HG03280 (cell line): Measurements from ENCODE around the gene RPS24.
"Not testable (repeated sequence)": the region's sequence is repeated elsewhere in the genome, so short reads cannot be mapped to it uniquely, and the experiment has no call there.

Source experiments
- ATAC-seq: cut with Tn5 transposase; IDR thresholded peaks from one replicate; pipeline ENCODE4 v1.9.1; 2021; ENCODE audit warnings: mild to moderate bottlenecking, moderate library complexity; ENCODE audit not compliant: unreplicated experiment

The RPS24 gene

DNA sequence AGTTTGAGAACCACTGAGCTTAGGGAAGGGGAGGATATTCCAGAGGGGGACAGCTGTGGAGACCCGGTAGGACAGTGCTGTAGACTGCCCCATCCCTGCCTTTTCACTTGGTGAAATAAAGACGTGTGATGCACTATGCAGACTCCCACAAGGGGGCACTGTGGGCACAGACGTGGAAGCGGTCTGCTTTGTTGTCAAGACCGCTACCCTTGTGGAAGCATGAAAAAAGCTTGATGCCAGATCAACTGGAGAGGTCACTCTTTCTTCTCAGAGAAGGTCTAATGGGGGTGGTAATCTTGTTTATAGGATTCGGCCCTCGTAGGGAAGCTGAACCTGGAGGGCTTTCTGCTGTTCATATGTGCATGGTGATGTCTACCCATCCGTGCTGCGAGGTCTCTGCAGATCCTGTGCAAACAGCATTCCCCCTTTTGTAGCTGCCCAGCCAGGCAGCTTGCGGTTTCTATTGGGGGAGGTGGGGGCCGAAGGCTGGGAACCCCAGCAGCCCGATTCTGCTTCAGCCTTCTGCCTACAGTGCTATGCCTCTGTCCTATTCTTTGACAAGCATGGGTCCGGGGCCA is 13.7 kb downstream of the RPS24 start:
- ATAC-seq = peak; percentile 59

DNA sequence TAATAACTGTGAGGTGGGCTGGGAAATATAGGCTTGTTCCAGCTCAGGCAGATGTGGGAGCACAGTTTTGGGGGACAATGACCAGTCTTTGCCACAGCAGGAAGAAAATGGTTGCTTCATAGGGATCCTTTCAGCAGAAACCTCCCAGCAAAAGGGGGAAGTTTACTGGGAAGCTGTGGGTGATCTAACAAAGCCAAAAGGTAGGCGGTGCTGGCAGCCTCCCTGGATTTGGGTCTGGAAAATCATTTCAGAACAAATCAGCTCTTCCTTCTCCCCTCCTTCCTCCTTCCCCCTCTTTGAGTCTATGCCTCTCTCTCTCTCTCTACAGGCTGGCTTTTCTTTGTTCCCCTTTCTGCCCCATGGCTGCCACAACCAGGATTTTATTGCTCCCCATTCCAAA is 16.2 kb downstream of the RPS24 start:
- ATAC-seq = no peak

DNA sequence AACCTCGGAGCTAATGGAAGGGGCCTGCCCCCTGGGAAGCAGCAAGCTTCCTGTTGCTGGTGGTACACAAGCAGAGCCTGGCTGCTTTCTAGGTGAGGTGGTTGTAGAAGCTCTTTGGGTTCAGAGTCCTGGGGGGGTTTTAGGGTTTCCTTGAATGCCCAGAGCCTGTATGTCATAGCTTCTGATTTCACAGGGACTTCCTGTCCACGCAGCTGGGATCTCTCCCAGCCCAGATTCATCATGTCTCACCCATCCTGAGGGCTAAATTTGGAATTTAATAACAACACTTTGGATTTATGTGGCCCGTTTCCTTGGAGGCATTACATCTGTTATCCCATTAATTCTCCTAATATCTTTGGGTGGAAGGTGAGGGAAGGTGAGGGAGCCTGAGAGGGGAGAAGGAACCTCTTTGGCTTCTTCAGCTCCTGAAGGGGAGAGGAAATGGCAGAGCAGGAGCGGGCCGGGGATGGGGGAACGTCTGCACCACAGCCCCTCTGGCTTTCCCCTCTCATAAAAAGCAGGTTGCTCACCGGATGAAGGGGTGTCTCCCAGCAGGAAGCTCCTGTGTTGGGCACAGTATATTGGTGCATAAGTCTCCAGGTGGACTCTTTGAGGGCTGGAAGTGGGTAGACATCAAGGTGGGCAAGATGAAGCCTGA is 19.7 kb downstream of the RPS24 start:
- no peak for ATAC-seq

DNA sequence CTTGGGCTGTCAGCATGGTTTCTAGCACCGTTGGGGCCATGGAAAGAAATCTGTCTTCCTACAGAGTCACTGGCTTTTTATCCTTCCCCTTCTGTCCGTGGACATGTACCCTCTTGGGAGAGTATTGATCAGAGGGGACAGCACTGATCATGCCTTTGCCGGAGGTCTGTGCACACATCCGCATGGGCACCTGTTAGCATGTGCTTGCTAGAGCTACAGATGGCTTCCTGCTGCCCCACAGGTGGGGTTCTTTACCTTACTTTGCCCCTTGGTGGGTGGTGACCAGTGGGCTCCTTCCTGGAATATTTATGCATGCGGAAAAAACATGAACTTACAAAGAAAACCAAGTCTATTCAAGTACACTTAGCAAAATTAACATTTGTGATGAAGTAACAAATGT is 24.9 kb downstream of the RPS24 start:
- ATAC-seq = no peak

DNA sequence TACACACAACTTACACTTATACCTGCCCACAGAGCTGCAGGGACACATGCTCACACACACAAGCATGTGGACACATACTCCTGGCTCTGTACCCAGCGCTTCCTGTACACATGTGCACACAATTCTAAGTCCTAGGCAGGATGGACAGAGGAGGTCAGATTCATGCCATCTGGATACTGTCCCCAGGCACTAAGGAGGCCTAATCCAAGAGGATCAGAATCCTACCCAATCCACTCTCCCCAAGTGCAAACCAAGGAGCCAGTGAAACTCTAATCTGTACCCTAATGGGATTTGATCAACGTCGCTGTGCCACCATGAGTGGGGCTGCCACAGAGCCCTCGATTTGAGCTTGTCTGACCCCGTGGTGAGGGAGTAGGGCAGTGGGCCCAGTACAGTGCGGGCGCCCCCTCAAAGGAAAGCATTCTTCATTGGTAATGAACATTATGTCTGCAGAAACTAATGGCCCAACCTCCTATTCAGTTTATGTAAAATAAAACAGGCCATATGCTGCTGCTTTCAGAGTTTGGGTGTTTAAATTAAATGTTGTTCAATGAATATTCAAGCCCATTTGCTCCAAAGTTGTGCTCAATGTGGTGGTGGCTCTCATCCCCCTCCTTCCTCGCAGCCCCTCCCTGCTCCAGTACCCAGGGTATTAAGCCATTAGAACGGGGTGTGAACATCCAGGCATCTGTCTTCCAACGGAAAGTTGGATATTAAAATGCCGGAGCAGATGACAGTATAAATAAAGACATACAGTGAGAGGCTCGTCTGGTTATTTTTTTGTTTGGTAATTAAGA is 26.4 kb downstream of the RPS24 start:
- no peak for ATAC-seq

DNA sequence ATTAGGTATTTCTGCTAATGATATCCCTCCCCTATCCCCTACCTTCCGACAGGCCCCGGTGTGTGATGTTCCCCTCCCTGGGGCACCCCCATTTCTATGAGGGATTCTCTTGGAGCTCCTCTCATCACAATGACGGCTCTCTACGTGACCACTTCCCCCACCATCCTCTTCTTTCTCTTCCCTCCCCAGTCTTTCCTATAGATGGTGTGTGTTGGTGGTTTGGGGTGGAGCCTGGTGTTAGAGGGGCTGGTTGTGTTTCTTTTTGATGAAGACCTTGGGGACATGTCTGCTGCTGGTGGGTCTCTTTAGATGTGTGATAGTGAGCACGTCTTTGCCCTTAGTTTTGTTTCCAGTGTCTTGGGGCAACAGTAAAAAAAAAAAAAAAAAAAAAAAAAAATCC is 28.6 kb downstream of the RPS24 start:
- no peak for ATAC-seq

GRCh38 chr10:78063236-78063635 is 29.6 kb downstream of the RPS24 start:
- ATAC-seq = no peak

DNA sequence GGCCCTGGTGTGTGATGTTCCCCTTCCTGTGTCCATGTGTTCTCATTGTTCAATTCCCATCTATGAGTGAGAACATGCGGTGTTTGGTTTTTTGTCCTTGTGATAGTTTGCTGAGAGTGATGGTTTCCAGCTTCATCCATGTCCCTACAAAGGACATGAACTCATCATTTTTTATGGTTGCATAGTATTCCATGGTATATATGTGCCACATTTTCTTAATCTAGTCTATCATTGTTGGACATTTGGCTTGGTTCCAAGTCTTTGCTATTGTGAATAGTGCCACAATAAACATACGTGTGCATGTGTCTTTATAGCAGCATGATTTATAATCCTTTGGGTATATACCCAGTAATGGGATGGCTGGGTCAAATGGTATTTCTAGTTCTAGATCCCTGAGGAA is 31.3 kb downstream of the RPS24 start:
- ATAC-seq = not testable (repeated sequence)

GRCh38 chr10:78065611-78066010 is 31.9 kb downstream of the RPS24 start:
- ATAC-seq = no peak

- ATAC-seq = no peak
Measured at GRCh38 chr10:78066012-78066411, 32.3 kb downstream of the RPS24 start.

- no peak for ATAC-seq
Measured at GRCh38 chr10:78066728-78067430, 33.2 kb downstream of the RPS24 start.

DNA sequence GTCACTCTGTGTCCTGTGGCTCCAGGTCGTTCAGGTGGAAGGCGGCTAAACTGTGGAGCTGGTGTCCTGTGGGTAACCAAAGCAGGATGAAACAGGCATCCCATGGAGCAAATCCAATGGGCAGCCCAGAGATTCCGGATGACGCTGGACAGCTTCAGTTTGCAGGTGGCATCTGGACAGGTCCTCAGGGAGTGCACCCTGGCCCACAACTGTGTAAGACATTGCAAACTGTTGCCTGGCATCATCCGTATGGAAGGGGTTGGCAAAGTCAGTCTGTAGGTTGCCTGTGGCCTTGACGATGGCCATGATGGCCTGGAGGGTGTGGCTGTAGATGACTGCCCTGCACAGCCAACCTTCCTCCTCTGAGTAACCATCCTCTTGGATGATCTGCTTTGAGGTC is 35.5 kb downstream of the RPS24 start:
- ATAC-seq = no peak

DNA sequence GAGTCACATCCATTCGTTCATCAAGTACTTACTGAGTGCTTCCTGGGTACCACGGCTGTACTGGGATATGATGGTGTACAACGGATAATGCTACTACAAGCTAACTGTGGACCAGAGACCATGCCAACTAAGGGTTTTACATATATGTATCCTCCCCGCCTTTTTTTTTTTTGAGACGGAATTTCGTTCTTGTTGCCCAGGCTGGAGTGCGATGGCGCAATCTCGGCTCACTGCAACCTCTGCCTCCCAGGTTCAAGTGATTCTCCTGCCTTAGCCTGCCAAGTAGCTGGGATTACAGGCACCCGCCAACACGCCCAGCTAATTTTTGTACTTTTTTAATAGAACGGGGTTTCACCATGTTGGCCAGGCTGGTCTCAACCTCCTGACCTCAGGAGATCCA is 36.4 kb downstream of the RPS24 start:
- ATAC-seq = not testable (repeated sequence)

DNA sequence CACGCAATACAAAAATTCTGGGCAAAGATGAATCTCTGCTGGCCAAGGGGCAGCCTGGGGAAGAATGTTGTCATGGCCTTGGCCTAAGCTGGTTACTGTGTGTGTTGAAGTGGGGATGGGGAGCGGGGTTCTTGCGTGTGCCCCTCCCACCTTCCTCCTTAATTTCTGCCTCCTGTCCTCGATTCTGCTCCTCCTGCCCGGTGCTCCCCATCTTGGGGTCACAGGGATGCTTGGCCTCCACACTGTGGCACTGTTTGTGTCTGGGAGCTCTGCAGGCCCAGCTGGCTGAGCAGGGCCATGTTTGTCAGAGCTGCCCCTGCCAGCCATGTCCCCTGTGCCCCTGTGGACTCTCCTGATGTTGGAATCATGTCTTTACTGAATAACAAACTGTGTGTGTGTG is 37.1 kb downstream of the RPS24 start:
- no peak for ATAC-seq

GRCh38 chr10:78071140-78071856 is 37.6 kb downstream of the RPS24 start:
- ATAC-seq = no peak

DNA sequence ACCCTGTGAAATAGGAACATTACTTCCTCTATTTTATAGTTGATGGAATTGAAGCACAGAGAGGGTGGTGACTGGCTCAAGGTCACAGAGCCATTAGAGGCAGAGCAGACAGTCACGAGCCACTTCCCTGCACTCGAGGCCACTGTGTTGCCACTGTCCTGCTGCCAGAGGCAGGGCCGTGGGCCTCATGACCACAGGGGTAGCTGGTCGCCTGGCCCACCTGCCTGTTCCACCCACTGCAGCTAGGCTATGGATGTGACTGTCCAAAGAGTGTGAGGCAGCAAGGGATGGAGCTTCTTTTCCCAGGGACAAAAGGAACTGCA is 38.2 kb downstream of the RPS24 start:
- no peak for ATAC-seq

GRCh38 chr10:78072504-78072903 is 38.8 kb downstream of the RPS24 start:
- no peak for ATAC-seq

DNA sequence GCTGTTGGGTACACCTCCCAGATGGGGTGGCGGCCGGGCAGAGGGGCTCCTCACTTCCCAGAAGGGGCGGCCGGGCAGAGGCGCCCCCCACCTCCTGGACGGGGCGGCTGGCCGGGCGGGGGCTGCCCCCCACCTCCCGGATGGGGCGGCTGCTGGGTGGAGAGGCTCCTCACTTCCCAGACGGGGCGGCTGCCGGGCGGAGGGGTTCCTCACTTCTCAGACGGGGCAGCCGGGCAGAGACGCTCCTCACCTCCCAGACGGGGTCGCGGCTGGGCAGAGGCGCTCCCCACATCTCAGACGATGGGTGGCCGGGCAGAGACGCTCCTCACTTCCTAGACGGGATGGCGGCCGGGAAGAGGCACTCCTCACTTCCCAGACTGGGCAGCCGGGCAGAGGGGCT is 42.1 kb downstream of the RPS24 start:
- ATAC-seq = not testable (repeated sequence)

DNA sequence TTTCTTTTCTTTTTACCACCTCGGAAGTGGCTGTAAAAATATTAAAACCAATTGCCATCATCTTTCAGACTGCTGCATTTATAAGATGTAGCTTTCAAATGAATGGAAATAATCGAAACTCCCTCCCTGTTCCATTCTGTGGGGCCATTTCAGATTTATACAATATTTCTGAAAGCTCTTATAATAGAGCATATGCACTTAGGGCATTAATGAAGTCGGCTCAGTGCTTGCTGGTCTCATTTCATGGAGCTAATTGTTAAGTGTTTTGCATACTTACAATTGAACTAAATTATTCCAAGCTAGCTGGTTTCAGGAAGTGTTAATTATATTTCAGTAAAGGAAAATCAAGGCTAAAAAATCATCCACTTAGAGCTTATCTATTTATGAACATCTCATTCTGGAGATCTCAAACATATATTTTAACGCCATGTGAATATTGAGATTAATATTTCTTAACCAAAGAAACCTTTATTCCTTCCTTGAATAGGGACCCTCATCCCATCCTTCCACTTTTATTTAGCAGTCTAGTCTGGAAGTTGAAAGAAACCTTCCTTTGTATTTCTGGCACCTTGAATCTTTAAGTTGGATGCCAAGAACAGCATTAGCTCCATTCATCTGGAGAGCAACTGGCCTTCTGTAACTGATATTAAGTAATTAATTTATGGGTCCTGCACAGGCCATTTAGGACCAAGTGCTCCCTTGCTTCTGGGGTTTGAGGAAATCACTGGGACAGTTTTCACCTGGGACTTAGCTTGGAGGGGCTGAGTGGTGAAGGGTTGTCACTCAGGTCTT is 45.1 kb downstream of the RPS24 start:
- no peak for ATAC-seq

DNA sequence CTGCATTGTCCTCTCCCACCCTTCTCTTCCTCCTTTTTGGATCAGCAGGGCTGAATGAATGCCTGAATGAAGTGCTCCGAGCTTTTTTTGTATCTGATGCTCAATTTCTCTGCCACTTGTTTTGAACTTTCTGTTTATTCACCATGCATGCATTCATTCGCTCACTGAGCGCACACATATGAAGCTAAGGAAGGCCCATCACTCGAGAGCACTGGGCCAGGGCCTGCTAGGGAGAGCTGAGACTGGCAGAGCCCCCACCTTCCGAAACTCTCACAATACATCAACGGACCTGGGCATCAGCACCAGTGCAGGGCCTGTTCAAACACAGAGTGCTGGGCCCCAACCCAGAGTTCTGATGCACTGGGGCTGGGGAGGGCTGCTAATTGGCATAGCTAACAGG is 45.7 kb downstream of the RPS24 start:
- ATAC-seq = no peak
